Neuronal stem cell (in vitro differentiated cells): ENCODE data around the gene EIF2AK2.
A peak's percentile ranks its signal among the peaks of the same experiment; 100 is the strongest.

Experiments
- DNase-seq: peaks from one replicate; pipeline ENCODE4 v3.0.0-alpha.2; 2013; ENCODE audit warnings: low spot score
- H2AFZ ChIP-seq: one replicate; pipeline ENCODE4 v1.6.1; 2013; ENCODE audit warnings: mild to moderate bottlenecking, low read length, inconsistent platforms
- H2AK5ac ChIP-seq: 2 replicates; pipeline ENCODE4 v1.6.1; 2013; ENCODE audit warnings: low read depth, mild to moderate bottlenecking, inconsistent platforms, low read length, moderate library complexity, mixed read lengths
- H2BK120ac ChIP-seq: 2 replicates; pipeline ENCODE4 v1.6.1; 2013; ENCODE audit warnings: low read depth, mild to moderate bottlenecking, inconsistent platforms, low read length, moderate library complexity, mixed read lengths
- H2BK12ac ChIP-seq: one replicate; pipeline ENCODE4 v1.6.1; 2013; ENCODE audit warnings: low read length, inconsistent platforms
- H2BK15ac ChIP-seq: 2 replicates; pipeline ENCODE4 v1.6.1; 2013; ENCODE audit warnings: mild to moderate bottlenecking, low read length, inconsistent platforms, mixed read lengths
- H2BK5ac ChIP-seq: one replicate; pipeline ENCODE4 v1.6.1; 2013; ENCODE audit warnings: inconsistent platforms, mild to moderate bottlenecking, low read length, moderate library complexity
- H3K14ac ChIP-seq: one replicate; pipeline ENCODE4 v1.6.1; 2013; ENCODE audit warnings: low read length, inconsistent platforms
- H3K18ac ChIP-seq: 2 replicates; pipeline ENCODE4 v1.6.1; 2013; ENCODE audit warnings: low read length, inconsistent platforms
- H3K23ac ChIP-seq: 2 replicates; pipeline ENCODE4 v1.6.1; 2013; ENCODE audit warnings: low read depth, mild to moderate bottlenecking, mixed read lengths, low read length, inconsistent platforms; ENCODE audit not compliant: poor library complexity
- H3K27ac ChIP-seq: replicated peaks from 3 replicates; pipeline ENCODE4 v1.5.1; 2013; ENCODE audit warnings: low read length, inconsistent platforms
- H3K27me3 ChIP-seq, 3 experiments: 2 replicates each; pipeline ENCODE4 v1.6.1; 2013; ENCODE audit warnings: low read length in 3 of 3, mild to moderate bottlenecking in 2 of 3, inconsistent platforms in 1 of 3, low read depth in 1 of 3, mixed read lengths in 1 of 3, moderate library complexity in 1 of 3; ENCODE audit not compliant: control insufficient read depth in 3 of 3, insufficient read depth in 3 of 3
- H3K36me3 ChIP-seq, 2 donors: replicated peaks in 1 of 2; 2 replicates each; pipeline ENCODE4 v1.6.1; 2013; ENCODE audit warnings: low read length in 2 of 2; ENCODE audit not compliant: control insufficient read depth in 2 of 2, insufficient read depth in 2 of 2
- H3K4ac ChIP-seq: 2 replicates; pipeline ENCODE4 v1.6.1; 2013; ENCODE audit warnings: inconsistent platforms, mild to moderate bottlenecking, low read length, moderate library complexity
- H3K4me1 ChIP-seq, 2 donors: 1 replicate in 1 of 2; 2 replicates in 1 of 2; pipeline ENCODE4 v1.6.1; 2013; ENCODE audit warnings: low read length in 2 of 2, low read depth in 1 of 2; ENCODE audit not compliant: control insufficient read depth in 2 of 2, insufficient read depth in 1 of 2
- H3K4me2 ChIP-seq: one replicate; pipeline ENCODE4 v1.6.1; 2013; ENCODE audit warnings: mild to moderate bottlenecking, low read length, inconsistent platforms; ENCODE audit not compliant: insufficient read depth, poor library complexity, severe bottlenecking
- H3K4me3 ChIP-seq, 2 donors: 2 replicates each; pipeline ENCODE4 v1.5.1; 2013; ENCODE audit warnings: low read length in 2 of 2, mild to moderate bottlenecking in 2 of 2, inconsistent platforms in 1 of 2, moderate library complexity in 1 of 2
- H3K79me1 ChIP-seq: one replicate; pipeline ENCODE4 v1.6.1; 2013; ENCODE audit warnings: low read depth, mild to moderate bottlenecking, inconsistent platforms, low read length, moderate library complexity
- H3K9ac ChIP-seq: one replicate; pipeline ENCODE4 v1.6.1; 2013; ENCODE audit warnings: mild to moderate bottlenecking, low read depth, low read length, inconsistent platforms; ENCODE audit not compliant: poor library complexity
- H3K9me3 ChIP-seq, 2 donors: replicated peaks in 1 of 2; 2 replicates each; pipeline versions ENCODE3 to v1.6.1; 2013; ENCODE audit warnings: low read length in 2 of 2, mild to moderate bottlenecking in 2 of 2, inconsistent platforms in 1 of 2, low read depth in 1 of 2, mixed read lengths in 1 of 2, moderate library complexity in 1 of 2; ENCODE audit not compliant: control insufficient read depth in 2 of 2, insufficient read depth in 1 of 2
- H4K8ac ChIP-seq: one replicate; pipeline ENCODE4 v1.6.1; 2013; ENCODE audit warnings: low read depth, mild to moderate bottlenecking, inconsistent platforms, low read length, moderate library complexity
- H4K91ac ChIP-seq: one replicate; pipeline ENCODE4 v1.6.1; 2013; ENCODE audit warnings: low read length, low read depth, mild to moderate bottlenecking, inconsistent platforms; ENCODE audit not compliant: poor library complexity
- WGBS, 2 donors: extraction: QIAGEN DNeasy Blood & Tissue Kit; methylation state at CpG; one replicate each; pipeline ENCODE4 v1.1.7; 2013; ENCODE audit warnings: missing lambda C conversion rate in 2 of 2, mixed read lengths in 1 of 2; ENCODE audit not compliant: insufficient read length in 2 of 2, insufficient replicate concordance in 1 of 2; ENCODE audit errors: extremely low coverage in 2 of 2; 5-methylcytosine and 5-hydroxymethylcytosine counted together

The EIF2AK2 gene

GRCh38 chr2:37084797-37085196 lies 72.0 kb downstream of the EIF2AK2 start:
- Histone ChIP-seq H3K4ac (no peak overlapping the region), H2BK120ac (no peak overlapping the region), H3K4me1 (peaks cover 4 to 5% of the 10 kb centered on the region in 2 donors), H4K91ac (no peak overlapping the region), H3K27ac (no peak overlapping the region), H3K9me3 (peaks cover 0 to 1% of the 10 kb centered on the region in 2 donors), H3K14ac (no peak overlapping the region), H3K4me3 (peak overlapping the region; percentile 78 to 91), H4K8ac (no peak overlapping the region), H2BK15ac (no peak overlapping the region), H3K4me2 (peak overlapping the region; percentile 67), H2BK12ac (no peak overlapping the region), H2BK5ac (no peak overlapping the region), H2AFZ (peak overlapping the region; percentile 92), H3K27me3 (no peaks in the 10 kb centered on the region), H3K79me1 (no peaks in the 10 kb centered on the region), H3K18ac (no peak overlapping the region), H3K36me3 (peaks cover 5 to 20% of the 10 kb centered on the region in 2 donors), H2AK5ac (no peak overlapping the region), H3K23ac (no peak overlapping the region), H3K9ac (no peak overlapping the region)
- no CpG with 5 or more reads among the region's 10 CpGs for WGBS, 2 donors
- DNase-seq, result no peak

DNA sequence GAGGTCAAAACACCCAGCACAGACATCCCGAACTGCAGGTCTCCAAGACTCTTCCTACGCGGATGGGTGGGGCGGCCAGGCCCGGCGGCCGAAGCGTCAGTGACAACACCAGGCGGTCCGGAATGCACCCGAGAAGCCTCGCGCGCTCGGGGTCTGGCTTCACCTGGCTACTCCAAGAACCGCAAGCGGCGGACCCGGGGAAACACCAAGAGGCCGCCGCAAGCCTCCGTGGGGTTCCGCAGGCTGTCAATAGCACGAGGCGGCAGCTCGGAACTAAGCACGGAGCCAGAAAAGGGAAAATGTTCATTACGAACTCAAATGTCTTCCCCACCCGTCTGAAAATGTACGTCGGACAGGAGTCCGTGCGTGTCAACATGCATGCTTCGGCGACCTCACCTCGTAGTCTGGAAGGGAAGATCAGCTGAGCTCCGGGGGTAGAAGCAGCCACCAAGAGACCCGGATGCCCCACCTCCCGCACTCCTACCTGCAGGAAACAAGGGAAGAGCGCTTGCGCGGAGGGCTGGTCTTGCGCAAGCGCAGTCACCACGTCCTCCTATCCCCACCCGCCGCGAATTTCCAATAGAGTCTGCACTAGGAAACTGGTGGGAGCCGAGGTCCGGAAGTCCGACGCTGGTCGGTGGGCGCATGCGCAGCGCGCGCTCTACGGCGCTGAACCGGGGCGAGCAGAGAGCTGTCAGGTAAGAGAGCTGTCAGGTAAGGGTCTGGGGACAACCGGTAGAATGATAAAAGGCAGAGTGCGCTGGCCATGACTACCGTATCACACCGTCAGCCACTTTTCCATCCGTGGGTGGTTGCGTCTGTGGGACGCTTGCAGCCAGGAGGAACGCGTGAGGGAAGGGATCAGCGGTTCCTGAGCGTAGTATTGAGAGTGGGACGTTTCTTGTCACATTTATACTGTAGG lies 72.6 kb downstream of the EIF2AK2 start, which contains the start of the genes GPATCH11 and HEATR5B:
Gene GPATCH11, plus strand, starts transcription at position 646 of the 922 bp plus-strand sequence. CDS start 3,864 bp downstream, outside the sequence.
Gene HEATR5B, minus strand, starts transcription at position 500 of the 922 bp plus-strand sequence. CDS start 958 bp downstream, outside the sequence.
- peaks cover 2 to 19% of the 10 kb centered on the region in 2 donors for H3K36me3 ChIP-seq
- no peak within 1 kb of the TSS for H4K8ac ChIP-seq
- H3K79me1 ChIP-seq, result no peaks in the 10 kb centered on the region
- no peak within 1 kb of the TSS for H2BK120ac ChIP-seq
- H3K27ac ChIP-seq, result no peak within 1 kb of the TSS
- H2BK5ac ChIP-seq, result no peak within 1 kb of the TSS
- H3K9ac ChIP-seq, result peak within 1 kb of the TSS; percentile 85
- H3K4me3 ChIP-seq, result peak within 1 kb of the TSS; percentile 78 to 99
- peak; percentile 93 for DNase-seq
- H4K91ac ChIP-seq, result no peak within 1 kb of the TSS
- peak within 1 kb of the TSS; percentile 92 for H2AFZ ChIP-seq
- H2AK5ac ChIP-seq, result no peak within 1 kb of the TSS
- WGBS, 2 donors, result no CpG with 5 or more reads among the region's 74 CpGs
- H3K14ac ChIP-seq, result no peak within 1 kb of the TSS
- H3K27me3 ChIP-seq, result no peaks in the 10 kb centered on the region
- peaks cover 4 to 5% of the 10 kb centered on the region in 2 donors for H3K4me1 ChIP-seq
- H3K9me3 ChIP-seq, result peaks cover 0 to 1% of the 10 kb centered on the region in 2 donors
- H2BK15ac ChIP-seq, result no peak within 1 kb of the TSS
- no peak within 1 kb of the TSS for H3K23ac ChIP-seq
- no peak within 1 kb of the TSS for H2BK12ac ChIP-seq
- H3K4me2 ChIP-seq, result peak within 1 kb of the TSS; percentile 75
- no peak within 1 kb of the TSS for H3K4ac ChIP-seq
- H3K18ac ChIP-seq, result peak within 1 kb of the TSS; percentile 29

GRCh38 chr2:37080689-37081088 lies 76.1 kb downstream of the EIF2AK2 start:
- Histone ChIP-seq H3K79me1 (no peaks in the 10 kb centered on the region), H3K4ac (no peak overlapping the region), H3K27me3 (no peaks in the 10 kb centered on the region), H3K27ac (no peak overlapping the region), H3K4me2 (no peak overlapping the region), H3K4me1 (peaks cover 4 to 5% of the 10 kb centered on the region in 2 donors), H3K4me3 (no peak overlapping the region), H3K14ac (no peak overlapping the region), H2BK120ac (no peak overlapping the region), H2BK15ac (no peak overlapping the region), H3K9me3 (no peaks in the 10 kb centered on the region), H2AFZ (no peak overlapping the region), H4K8ac (no peak overlapping the region), H2AK5ac (no peak overlapping the region), H3K36me3 (peaks cover 2 to 28% of the 10 kb centered on the region in 2 donors), H2BK12ac (no peak overlapping the region), H3K23ac (no peak overlapping the region), H3K9ac (no peak overlapping the region), H2BK5ac (no peak overlapping the region), H3K18ac (no peak overlapping the region), H4K91ac (no peak overlapping the region)
- DNase-seq, result no peak
- WGBS, 2 donors, result no CpG with 5 or more reads among the region's 3 CpGs

- no peaks in the 10 kb centered on the region for H3K27me3 ChIP-seq
- no peak overlapping the region for H3K18ac ChIP-seq
- H3K79me1 ChIP-seq, result no peaks in the 10 kb centered on the region
- no peak overlapping the region for H2BK15ac ChIP-seq
- H3K36me3 ChIP-seq, result peaks cover 4 to 32% of the 10 kb centered on the region in 2 donors
- no peak for DNase-seq
- H4K91ac ChIP-seq, result no peak overlapping the region
- no peak overlapping the region for H4K8ac ChIP-seq
- WGBS, 2 donors, result no CpG with 5 or more reads among the region's 2 CpGs
- no peak overlapping the region for H2BK120ac ChIP-seq
- no peak overlapping the region for H3K27ac ChIP-seq
- H3K4ac ChIP-seq, result no peak overlapping the region
- H2BK5ac ChIP-seq, result no peak overlapping the region
- H3K4me2 ChIP-seq, result no peak overlapping the region
- no peak overlapping the region for H3K23ac ChIP-seq
- H3K4me1 ChIP-seq, result peaks cover 4 to 5% of the 10 kb centered on the region in 2 donors
- no peak overlapping the region for H3K14ac ChIP-seq
- no peak overlapping the region for H2AK5ac ChIP-seq
- H3K9me3 ChIP-seq, result no peaks in the 10 kb centered on the region
- no peak overlapping the region for H2BK12ac ChIP-seq
- no peak overlapping the region for H2AFZ ChIP-seq
- no peak overlapping the region for H3K4me3 ChIP-seq
- H3K9ac ChIP-seq, result no peak overlapping the region
Observed at GRCh38 chr2:37080266-37080665, 76.5 kb downstream of the EIF2AK2 start.
